Lower lobe of right lung (tissue), 2 donors: ENCODE data around the gene TCF7L2. TPM values are rescaled to one million over a fixed set of nuclear protein-coding genes. Genes with fewer than 3 reads are reported as not detected.

ENCODE experiments used
- ATAC-seq, 2 donors: fragments of 200-7000 bp; cut with Tn5 transposase; one replicate each; pipeline ENCODE4 v1.9.1; 2020 to 2022; ENCODE audit warnings: mild to moderate bottlenecking in 2 of 2, moderate library complexity in 2 of 2
- DNase-seq: peaks from one replicate; pipeline ENCODE4 v3.0.0-alpha.2; 2020
- H3K27ac ChIP-seq: fragments of 200-600 bp; one replicate; pipeline ENCODE4 v1.8.0; 2022
- H3K27me3 ChIP-seq: fragments of 200-600 bp; one replicate; pipeline ENCODE4 v1.8.0; 2022; ENCODE audit warnings: low read depth
- H3K36me3 ChIP-seq: fragments of 200-600 bp; one replicate; pipeline ENCODE4 v1.8.0; 2022; ENCODE audit warnings: mild to moderate bottlenecking
- H3K4me1 ChIP-seq: fragments of 200-600 bp; one replicate; pipeline ENCODE4 v1.8.0; 2022
- H3K4me3 ChIP-seq: fragments of 200-600 bp; one replicate; pipeline ENCODE4 v1.8.0; 2022; ENCODE audit warnings: mild to moderate bottlenecking
- H3K9me3 ChIP-seq: fragments of 200-600 bp; one replicate; pipeline ENCODE4 v1.8.0; 2022
- intact Hi-C: fragments of 100-400 bp; cut with DNase I; formaldehyde crosslinking; loops from one replicate; pipeline ENCODE4 v1.11.0; 2022
- total RNA-seq: library from RNA; stranded (reverse); fragmentation: NEBNext Ultra II Directional; extraction: Animal tissue kit (Norgen Biotek cat#: 25700); gene quantifications from one replicate; pipeline ENCODE4 v1.2.1, GENCODE V29; 2021
- TF ChIP-seq, protein P1 (sequence below): fragments of 200-600 bp; IDR thresholded peaks from one replicate; pipeline ENCODE4 v1.8.0; 2022; ENCODE audit warnings: antibody characterized with exemption, mild to moderate bottlenecking
- donor health status: DM: no; HTN: yes; CAD: no; lungs with severe emphysema.

Gene TCF7L2
- total RNA-seq, 1 donor from 2014 or later: 71.2 TPM

DNA sequence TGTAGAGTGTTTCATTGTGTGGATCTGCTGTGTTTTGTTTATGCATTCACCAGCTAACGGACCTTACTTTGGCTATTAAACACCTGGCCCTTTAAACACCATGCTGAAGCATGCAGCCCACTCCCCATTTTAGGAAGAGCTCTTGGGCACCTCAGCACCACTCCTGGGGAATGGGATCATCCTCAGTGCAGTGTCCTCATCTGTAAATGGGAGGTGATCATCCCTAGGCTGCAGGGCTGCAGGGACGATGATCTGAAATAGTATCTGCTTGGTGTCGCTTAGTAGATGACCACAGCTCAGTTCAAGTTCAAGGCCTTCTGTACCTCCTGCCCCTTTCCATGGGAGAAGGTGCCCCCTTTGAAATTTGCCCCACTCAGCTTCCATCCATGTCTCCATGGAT lies 229.9 kb downstream of the TCF7L2 start:
- TF ChIP-seq, protein P1, sequence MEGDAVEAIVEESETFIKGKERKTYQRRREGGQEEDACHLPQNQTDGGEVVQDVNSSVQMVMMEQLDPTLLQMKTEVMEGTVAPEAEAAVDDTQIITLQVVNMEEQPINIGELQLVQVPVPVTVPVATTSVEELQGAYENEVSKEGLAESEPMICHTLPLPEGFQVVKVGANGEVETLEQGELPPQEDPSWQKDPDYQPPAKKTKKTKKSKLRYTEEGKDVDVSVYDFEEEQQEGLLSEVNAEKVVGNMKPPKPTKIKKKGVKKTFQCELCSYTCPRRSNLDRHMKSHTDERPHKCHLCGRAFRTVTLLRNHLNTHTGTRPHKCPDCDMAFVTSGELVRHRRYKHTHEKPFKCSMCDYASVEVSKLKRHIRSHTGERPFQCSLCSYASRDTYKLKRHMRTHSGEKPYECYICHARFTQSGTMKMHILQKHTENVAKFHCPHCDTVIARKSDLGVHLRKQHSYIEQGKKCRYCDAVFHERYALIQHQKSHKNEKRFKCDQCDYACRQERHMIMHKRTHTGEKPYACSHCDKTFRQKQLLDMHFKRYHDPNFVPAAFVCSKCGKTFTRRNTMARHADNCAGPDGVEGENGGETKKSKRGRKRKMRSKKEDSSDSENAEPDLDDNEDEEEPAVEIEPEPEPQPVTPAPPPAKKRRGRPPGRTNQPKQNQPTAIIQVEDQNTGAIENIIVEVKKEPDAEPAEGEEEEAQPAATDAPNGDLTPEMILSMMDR: no peak
- Histone ChIP-seq H3K27me3 (no peaks in the 10 kb centered on the region), H3K36me3 (no peaks in the 10 kb centered on the region), H3K27ac (no peak overlapping the region), H3K4me3 (no peak overlapping the region), H3K9me3 (no peaks in the 10 kb centered on the region), H3K4me1 (peaks cover 7% of the 10 kb centered on the region)
- intact Hi-C loops: no loop called here
- ATAC-seq (no peak), DNase-seq (no peak)

DNA sequence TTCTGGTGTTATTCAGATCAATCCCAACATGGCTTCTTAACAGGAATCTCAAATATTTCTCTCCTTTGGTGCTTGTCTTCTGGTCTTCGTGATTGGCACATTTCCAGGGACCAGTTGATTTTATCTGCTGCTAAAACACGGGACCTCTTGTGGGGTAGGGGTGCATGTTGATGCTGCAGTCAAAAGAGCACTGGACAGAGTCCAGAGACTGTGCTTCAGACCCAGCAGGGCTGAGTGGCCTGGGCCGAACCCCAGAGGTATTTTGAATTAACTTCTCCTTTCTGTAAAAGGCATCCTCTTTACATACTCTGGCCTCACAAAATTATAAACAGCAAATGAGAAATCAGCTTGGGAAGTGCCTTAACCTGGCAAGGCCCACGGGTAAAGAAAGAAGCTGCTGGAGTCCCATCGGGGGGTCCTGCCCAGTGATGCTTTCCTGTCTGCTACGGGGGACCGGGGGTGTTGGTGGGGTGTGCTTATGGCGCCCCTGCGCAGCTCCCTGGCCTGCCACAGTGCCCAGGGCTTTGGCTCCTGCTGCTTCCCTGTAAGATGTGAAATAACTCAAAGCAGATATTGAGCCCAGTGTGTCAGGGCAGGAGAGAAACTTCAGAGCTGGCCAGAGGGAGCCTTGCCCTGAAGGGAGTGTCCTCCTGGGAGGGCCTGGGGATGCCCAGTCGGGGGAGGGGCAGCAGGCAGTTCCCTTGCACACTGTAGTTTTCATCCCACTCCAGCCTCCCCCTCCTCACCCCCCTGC lies 230.5 kb downstream of the TCF7L2 start:
- intact Hi-C loops: no loop called here
- Histone ChIP-seq H3K9me3 (no peaks in the 10 kb centered on the region), H3K4me3 (no peak overlapping the region), H3K4me1 (peaks cover 7% of the 10 kb centered on the region), H3K27me3 (no peaks in the 10 kb centered on the region), H3K36me3 (no peaks in the 10 kb centered on the region), H3K27ac (no peak overlapping the region)
- DNase-seq (no peak), ATAC-seq (peak; percentile 9 to 19)
- TF ChIP-seq, protein P1: no peak

DNA sequence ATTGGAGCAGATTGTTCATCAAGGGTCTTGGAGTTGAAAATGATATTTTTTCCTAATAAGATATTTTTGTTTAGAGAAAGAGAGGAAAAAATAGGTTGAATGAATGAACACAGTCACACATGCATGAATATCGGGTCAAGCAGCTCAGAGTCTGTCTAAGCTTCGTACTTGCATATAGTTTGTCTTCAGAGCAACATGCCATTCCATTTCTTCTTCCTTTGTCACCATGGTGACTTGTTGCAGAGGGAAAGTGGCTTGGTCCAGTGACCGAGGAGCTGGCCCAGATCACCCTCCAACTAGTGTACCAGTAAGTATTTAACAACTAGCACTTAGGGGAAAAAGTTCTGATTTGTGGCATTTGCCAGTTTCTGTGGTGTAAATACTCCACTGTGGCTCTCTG lies 232.1 kb downstream of the TCF7L2 start:
- no peaks in the 10 kb centered on the region for H3K9me3 ChIP-seq
- intact Hi-C loops: no loop called here
- DNase-seq (no peak), ATAC-seq (no peak)
- H3K27me3 ChIP-seq: no peaks in the 10 kb centered on the region
- H3K4me1 ChIP-seq: peaks cover 7% of the 10 kb centered on the region
- no peak overlapping the region for H3K4me3 ChIP-seq
- no peaks in the 10 kb centered on the region for H3K36me3 ChIP-seq
- TF ChIP-seq, protein P1: no peak
- no peak overlapping the region for H3K27ac ChIP-seq

- peak in 1 of 2 donors; percentile 9 for ATAC-seq
- DNase-seq: no peak
- H3K4me1 ChIP-seq: peaks cover 7% of the 10 kb centered on the region
- H3K27ac ChIP-seq: no peak overlapping the region
- H3K9me3 ChIP-seq: no peaks in the 10 kb centered on the region
- TF ChIP-seq, protein P1: no peak
- H3K36me3 ChIP-seq: no peaks in the 10 kb centered on the region
- intact Hi-C loops: no loop called here
- H3K4me3 ChIP-seq: no peak overlapping the region
- H3K27me3 ChIP-seq: no peaks in the 10 kb centered on the region
Observed at GRCh38 chr10:113183573-113183972, 233.5 kb downstream of the TCF7L2 start.

GRCh38 chr10:113187063-113187777 lies 237.2 kb downstream of the TCF7L2 start:
- no peak overlapping the region for H3K4me3 ChIP-seq
- intact Hi-C loops: no loop called here
- TF ChIP-seq, protein P1: no peak
- H3K4me1 ChIP-seq: no peaks in the 10 kb centered on the region
- no peaks in the 10 kb centered on the region for H3K27me3 ChIP-seq
- H3K27ac ChIP-seq: no peak overlapping the region
- ATAC-seq: no peak
- no peaks in the 10 kb centered on the region for H3K9me3 ChIP-seq
- no peak for DNase-seq
- H3K36me3 ChIP-seq: no peaks in the 10 kb centered on the region
